MM.1S (cell line): ENCODE results near the gene PPP2R2D.

Experiments
- CTCF ChIP-seq: fragments of 300-600 bp; sonication (generic); IDR thresholded peaks from 2 replicates; pipeline ENCODE4 v1.5.1; 2016; ENCODE audit warnings: antibody characterized with exemption, low read length, mixed read lengths
- EZH2 ChIP-seq: fragments of 300-600 bp; sonication (generic); optimal IDR thresholded peaks from 2 replicates; pipeline ENCODE3; 2017; ENCODE audit warnings: low read depth, mild to moderate bottlenecking, antibody characterized with exemption, low read length, mixed read lengths

GRCh38 chr10:131869344-131869743, 31.5 kb upstream of the PPP2R2D start:
- no peak for TF ChIP-seq CTCF
- TF ChIP-seq EZH2: no peak
